Fibroblast of skin of back (primary cell): ENCODE data around the gene KIAA1328.
A peak's percentile ranks its signal among the peaks of the same experiment; 100 is the strongest.
"Not testable (repeated sequence)": the region's sequence is repeated elsewhere in the genome, so short reads cannot be mapped to it uniquely, and the experiment has no call there.

ENCODE experiments used
- DNase-seq: peaks from one replicate; pipeline ENCODE4 v3.0.0-alpha.2; 2013

The KIAA1328 gene

DNA sequence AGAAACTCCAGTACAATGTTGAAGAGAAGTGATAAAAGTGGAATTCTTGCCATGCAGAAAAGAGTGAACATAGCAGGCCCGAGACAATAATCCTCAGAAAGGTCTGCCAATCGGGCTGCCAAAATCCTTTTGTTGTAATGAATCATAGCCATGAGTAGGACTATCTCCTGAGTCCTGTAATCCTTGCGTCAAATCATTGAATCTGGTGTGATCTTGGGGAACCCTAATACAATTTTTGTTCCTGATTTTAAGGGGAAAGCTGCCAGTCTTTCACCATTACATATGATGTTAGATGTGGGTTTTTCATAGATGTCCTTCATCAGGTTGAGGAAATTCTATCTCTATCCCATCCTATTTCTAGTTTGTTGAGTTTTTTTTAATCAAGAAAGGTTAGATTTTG, 2.4 kb upstream of the KIAA1328 start:
- no peak for DNase-seq

DNA sequence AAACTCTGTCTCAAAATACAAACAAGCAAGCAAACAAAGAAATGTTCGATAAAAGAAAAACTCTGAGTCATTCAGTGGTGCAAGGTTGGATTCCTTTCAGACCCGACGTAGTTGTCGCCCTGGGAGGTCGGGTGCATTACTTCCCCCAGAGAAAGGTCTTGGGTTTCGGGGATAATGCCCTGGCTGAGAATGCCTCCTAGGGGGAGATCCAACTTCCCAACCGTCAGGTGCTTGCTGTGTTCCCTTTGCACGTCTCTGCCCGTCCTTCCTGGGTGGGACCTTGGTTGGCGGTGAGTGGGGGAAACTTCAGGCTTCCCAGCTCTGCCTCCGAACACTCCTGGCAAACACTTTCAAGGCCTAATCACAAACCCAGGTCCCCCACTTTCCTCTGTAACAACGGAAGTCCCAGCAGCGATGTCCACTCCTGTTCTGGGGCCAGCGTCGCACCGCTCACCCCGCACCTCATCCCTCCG, 734 bp upstream of the KIAA1328 start:
- DNase-seq = peak; percentile 67

DNA sequence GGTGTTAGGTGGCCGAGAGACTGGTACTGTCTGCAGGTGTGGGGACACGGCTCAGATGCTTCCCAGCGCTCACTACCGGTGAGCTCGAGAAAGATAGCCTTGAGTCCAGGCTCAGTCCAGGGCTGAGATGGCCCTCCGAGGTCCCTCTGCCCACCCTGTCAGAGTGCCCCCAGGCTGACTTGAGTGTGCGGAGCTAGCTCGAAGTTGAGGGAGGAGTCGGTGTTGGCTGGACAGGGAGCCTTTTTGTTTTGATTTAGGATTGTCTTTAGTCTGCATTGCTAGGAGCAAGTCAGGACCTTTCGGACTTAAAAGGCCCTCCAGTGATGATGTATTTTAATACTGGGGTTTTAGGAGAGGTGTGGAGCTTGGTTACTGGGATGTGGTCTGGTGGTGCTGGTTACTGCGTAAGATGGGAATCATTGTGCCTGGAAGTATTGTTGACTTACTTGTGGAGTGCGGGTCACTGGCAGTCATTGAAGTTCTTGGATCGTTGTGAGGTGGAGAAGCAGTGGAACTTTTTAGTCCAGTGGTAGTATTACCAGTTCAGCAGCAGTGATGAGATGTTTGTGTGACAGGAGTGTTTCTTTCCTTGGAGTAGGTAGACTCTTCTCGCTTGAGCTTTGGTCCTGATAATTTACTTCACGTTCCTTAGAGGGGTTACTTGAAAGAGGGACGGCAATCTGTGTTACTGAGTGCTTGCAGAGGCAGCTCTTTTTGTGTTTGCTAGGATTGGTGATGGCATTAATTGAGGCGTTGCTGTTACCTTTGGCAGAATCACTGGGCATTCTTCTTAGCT, 633 bp downstream of the KIAA1328 start:
- peak; percentile 32 for DNase-seq

DNA sequence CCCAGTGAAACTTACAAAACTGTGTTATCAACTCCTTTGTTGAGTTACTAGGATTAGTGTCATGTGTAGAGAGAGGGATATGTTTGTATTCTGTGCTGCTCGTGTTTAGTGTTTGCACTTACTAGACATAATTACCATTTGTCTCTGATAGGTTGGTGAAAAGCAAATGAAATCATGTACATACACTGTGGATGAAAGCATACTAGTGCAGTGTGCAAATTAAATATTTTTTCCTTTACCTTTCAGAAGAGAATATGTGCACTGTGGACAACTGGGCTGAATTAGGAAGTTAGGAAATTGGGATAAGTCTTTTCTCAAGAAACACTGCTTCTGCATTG, 1.2 kb downstream of the KIAA1328 start:
- no peak for DNase-seq

DNA sequence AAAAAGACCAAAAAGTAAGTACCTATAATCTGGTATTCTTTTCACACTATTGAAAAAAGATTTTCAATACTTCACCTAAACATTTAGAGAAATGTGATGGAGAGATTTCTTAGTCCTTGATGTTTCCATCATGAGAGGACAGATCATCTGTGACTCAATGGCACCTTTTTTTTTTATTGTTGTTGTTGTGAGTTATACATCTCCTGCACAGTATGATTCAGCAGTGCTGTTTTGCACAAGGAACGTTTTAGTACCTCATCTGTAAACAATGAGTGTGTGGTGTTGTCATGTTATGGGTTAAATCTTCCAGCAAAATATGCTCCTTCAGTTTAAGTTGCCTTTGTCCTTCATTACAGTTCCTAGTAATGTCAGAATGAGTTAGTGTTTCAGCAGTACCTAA, 2.2 kb downstream of the KIAA1328 start:
- peak; percentile 19 for DNase-seq

DNA sequence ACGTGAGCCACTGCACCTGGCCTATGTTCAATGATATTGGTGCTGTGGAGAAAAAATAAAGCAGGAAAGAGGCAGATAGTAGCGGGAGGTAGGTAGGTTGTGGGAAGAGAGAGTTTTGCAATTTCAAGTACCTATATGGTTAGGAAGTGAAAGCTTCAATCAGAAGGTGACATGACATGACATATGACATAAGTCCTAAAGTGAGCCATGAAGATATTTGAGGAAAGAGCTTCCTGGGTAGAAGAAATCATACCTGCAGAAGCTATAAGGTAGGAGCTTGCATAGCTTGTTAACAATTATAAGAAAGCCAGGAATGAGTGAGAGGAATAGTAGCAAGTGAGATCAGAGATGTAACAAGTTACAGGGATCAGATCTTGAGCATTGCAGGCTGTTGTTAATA, 4.2 kb downstream of the KIAA1328 start:
- DNase-seq = no peak

DNA sequence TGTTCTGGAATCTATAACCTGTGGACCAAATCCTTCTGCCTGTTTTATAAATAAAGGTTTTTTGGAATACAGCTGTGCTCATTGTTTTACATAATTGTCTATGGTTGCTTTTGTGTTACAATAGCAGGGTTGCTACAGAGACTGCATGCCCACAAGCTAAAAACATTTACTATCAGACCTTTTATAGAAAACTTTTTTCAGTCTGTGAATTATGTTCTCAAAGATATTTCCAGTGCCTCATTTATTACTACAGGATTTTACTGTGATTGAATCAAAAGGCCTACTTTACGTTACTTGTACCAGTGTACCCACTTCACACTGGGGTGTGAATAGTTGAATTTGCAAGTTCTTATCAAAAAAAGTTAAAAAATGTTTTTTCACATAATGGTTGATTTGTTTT, 7.0 kb downstream of the KIAA1328 start:
- DNase-seq = no peak

DNA sequence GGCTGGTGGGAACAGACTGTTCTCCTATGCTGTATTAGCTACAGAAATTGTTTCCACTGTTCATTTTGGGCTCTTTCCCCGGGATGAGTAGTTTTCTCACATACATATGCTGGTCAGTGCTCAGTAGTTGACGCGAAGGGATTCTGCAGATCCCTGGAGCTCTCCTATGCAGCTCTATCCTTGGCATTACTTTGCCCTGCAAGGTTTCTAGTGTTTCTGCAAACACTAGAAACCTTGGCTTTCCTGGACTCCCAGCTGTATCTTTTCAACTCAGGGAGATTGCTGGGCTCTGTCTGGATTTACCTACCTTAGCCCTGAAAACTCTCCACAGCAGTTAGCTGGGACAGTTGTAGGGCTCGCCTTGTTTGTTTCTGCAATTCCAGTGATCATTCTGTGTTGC, 10.9 kb downstream of the KIAA1328 start:
- DNase-seq = no peak

DNA sequence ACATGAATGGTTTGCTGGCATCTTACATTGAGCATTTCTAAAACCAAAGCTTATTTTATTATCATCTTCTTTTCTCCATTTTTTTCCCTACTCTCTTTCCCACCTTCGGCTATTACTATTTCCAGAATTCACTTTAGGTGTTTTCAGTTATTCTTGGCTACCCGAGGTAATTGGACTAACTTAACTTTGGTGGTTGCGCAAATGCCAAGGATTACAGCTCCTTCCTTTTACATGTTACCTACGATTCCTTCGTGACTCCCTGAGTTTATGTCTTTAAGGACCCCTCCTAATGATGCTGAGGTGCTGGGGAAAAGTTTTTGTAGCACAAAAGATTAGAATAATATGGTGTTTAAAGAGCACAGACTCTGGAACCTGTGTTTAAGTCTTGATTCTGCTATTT, 14.3 kb downstream of the KIAA1328 start:
- no peak for DNase-seq

DNA sequence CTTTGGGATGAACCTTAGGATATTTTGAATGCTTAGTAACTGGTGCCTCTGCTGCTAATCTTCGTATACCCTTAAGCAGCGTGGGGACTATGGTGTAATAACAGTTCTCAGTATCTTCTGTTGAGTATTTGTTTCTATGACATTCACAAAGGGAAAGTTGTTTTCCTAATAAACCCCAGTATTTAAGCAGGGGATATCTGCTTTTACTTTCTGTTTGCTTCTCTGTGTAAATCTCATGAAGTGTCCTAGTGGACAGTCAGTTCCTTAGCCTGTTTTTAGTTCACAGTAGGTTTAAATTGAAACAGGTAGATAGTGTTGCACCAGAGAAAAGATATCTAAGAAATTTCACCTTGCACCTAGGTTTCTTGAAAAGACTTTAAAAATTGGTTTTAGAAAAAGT, 14.9 kb downstream of the KIAA1328 start:
- DNase-seq = no peak

DNA sequence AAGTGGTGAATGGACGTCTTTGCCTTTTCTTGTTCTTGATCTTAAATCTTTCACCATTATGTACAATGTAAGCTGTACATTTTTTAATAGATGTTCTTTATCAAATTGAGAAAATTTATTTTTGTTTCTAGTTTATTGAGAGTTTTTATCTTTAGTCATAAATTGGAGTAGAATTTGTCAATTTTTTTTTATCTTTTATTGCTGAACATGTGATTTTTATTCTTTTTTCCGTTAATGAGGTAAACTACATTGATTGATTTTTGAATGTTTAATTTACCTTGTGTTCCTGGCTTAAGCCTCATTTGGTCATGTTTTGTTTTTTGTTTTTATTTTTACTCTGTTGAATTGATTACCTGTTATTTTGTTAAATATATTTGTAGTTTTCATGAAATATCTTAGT, 19.7 kb downstream of the KIAA1328 start:
- no peak for DNase-seq

DNA sequence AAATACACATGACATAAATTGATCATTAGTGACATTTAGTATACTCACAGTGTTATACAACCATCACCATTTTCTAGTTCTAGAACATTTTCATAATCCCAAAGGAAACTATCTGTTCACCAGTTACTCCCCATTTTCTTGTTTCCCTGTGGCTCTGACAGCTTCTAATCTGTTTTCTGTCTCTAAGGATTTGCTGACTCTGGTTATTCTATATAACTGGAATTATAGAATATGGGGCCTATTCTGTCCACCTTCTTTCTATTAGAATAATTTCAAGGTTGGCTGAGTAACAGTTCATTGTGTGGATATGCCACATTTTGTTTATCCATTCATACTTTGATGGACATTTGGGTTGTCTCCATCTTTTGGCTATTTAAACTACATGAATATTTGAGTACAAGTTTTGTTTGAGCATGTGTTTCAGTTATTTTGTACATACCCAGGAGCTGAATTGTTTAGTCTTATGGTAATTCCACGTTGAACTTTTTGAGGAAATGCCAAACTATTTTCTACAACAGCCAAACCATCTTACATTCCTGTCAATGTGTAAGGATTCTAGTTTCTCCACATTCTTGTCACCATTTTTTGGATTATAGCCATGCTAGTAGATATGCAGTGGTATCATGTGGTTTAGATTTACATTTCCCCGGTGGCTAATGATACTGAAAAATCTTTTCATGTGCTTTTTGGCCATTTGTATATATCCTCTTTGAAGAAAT, 20.5 kb downstream of the KIAA1328 start:
- peak; percentile 82 for DNase-seq

DNA sequence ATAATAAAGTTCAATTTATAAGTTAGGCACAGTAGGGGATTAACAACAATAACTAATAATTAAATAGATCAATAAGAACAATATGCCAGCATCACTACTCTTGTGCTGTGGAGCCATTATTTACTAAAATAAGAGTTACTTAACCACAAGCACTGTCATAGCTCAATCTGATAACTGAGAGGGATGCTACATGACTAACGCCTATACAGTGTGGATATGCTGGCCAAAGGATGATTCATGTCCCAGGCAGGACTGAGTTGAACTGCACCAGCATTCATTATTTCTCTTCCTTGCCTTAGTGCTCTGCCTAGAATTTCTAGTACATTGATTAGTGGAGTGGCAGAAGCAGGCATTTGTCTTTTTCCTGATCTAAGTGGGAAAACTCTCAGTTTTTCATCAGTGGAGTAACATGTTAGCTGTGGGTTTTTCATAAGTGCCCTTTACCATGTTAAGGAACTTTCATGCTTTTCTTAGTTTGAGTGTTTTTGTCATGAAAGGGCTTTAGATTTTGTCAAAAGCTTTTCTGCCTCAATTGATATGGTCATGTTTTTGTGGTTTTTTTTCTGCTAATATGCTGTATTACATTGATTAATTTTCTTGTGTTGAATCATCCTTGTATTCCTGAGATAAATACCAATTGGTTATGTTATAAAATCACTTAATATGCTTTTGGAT, 21.7 kb downstream of the KIAA1328 start:
- peak; percentile 94 for DNase-seq

DNA sequence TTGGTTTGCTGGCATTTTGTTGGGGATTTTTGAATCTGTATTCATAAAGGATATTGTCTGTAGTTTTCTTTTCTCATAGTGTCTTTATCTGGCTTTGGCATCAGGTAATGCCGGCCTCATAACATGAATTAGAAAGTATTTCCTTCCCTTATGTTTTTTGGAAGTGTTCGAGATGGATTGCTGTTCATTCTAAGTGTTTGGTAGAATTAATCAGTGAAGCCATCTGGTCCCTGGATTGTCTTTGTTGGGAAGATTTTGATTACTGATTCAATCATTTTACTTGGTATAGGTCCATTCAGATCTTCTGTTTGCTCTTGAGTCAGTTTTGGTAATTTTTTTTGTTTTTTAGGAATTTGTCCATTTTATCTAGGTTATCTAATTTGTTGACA, 22.3 kb downstream of the KIAA1328 start:
- no peak for DNase-seq

DNA sequence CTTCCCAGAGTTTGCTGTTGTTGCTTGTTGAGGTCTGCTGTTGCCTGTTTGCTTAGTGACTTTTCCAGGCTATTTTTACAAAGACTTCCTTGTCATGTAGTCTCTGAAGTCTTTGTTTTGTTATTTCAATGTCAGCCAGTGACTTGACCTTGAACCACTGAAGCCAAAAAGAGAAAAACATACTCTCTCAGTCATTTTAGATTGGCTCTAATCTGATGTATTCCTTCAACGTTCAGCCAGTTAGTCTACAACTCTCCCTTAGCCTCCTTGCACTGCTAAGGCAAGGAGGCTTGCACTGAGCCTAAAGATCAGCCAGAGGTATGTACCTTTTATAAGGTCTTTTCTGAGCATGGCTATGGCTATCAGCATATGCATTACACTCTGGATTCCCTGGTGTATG, 27.9 kb downstream of the KIAA1328 start:
- no peak for DNase-seq

DNA sequence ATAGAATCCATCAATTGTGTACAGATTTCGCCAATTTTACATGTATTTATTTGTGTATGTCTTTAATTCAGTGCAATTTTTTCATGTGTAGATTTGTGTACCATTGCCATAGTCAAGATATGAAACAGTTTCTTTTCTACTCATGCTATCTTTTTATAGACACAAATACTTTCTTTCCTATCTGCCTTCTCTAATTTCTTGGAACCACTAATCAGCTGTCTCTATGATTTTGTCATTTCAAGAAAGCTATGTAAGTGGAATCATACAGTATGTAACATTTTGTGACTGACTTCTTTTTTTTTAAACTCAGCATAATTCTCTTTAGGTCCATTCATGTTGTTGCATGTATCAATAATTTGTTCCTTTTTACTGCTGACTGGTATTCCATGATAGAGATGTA, 33.3 kb downstream of the KIAA1328 start:
- DNase-seq = no peak

DNA sequence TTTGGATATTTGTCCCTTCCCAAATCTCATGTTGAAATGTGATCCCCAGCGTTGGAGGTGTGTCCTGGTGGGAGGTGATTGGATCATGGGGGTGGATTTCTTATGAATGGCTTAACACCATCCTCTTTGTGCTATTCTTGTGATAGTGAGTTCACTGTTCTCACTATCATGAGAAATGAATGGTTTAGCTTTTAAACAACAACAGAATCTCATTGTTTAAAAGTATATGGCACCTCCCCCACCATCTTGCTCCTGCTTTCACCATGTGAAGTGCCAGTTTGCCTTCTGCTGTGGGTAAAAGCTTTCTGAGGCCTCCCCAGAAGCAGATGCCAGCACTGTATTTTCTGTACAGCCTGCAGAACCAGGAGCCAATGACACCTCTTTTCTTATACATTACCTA, 38.1 kb downstream of the KIAA1328 start:
- no peak for DNase-seq

DNA sequence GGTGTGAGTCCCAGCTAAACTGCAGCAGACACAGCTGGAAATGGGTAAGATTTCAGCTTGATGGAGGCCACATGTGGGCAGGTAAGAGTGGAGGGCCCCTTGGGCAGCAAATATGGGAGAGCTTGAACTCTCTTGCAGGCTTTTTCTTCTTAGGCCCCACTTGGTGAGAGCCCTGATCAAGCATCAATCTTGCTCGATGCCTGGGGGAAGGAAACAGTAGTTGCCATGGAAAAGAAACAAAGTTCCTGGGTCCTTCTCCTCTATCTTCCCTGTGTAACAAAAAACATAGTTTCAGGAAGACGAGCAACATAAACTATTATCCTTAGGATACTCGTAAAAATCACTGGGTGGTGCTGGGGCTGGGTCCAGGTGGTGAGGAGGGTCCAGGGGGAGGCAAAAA, 42.9 kb downstream of the KIAA1328 start:
- no peak for DNase-seq

DNA sequence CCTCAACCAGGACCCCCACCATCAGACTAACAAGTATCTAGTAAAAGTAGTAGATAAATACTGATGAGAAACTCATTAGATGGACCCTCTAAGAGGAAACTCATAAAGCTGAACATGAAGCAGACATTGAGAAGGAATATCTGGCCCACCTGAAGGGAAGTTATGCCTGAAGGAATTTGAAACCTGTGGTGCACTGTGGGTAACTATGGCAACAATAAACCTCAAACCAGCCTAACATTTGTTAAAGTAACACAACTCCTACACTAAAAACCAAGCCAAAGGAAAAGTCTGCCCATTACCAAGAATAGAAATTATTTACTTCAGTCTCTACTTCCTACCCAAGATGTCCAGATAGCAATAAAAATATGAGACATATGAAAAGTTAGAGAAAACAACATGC, 43.4 kb downstream of the KIAA1328 start:
- no peak for DNase-seq

DNA sequence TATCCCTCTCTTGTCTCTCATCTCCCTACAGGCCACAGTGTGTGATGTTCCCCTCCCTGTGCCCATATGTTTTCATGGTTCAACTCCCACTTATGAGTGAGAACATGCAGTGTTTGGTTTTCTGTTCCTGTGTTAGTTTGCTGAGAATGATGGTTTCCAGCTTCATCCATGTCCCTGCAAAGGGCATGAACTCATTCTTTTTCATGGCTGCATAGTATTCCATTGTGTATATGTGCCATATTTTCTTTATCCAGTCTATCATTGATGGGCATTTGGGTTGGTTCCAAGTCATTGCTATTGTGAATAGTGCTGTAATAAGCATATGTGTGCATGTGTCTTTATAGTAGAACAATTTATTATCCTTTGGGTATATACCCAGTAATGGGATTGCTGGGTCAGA, 44.9 kb downstream of the KIAA1328 start:
- not testable (repeated sequence) for DNase-seq

DNA sequence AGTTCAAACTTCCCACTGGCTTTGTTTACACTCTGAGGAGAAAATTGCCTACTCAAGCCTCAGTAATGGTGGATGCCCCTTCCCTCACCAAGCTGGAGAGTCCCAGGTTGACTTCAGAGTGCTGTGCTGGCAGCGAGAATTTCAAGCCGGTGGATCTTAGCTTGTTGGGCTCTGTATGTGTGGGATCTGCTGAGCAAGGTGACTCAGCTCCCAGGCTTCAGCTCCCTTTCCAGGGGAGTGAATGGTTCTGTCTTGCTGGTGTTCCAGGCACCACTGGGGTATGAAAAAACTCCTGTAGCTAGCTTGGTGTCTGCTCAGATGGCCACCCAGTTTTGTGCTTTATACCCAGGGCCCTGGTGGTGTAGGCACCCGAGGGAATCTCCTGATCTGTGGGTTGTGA, 50.9 kb downstream of the KIAA1328 start:
- not testable (repeated sequence) for DNase-seq

DNA sequence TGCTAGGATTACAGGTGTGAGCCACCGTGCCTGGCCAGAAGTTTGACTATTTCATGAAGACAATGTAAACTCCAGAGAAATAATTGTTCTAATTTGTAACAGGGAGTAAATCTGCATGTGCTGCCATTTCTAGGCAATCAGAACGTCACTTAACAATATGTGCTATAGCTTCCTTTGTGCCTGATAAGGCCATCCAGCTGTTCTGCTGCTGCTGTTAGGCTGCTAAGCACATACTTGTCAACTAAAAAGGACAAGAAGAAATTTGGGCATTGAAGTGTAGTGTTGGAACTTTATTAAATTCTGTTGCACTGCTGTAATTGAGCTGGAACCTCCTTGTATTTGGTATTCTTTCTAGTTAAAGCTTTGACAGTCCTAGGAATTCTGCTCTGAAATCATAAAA, 57.1 kb downstream of the KIAA1328 start:
- no peak for DNase-seq

DNA sequence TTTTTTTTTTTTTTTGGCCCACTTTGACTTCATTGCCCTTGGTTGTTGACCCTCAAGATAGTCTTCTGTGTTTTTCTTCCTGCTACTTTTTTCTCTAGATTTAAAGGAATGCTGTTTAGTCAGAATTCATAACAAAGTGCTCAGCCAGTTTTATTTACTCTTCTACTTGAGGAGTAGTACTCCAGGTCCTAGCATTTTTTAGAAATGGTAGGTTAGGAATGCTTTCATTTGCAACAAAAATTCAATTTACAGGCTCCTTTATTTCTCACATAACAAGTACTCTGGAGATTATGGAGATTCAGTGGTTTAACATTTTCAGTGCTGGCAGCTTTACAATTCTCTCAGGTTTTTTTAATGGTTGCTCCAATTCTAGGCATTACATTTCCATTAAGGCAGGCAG, 58.2 kb downstream of the KIAA1328 start:
- peak; percentile 27 for DNase-seq

DNA sequence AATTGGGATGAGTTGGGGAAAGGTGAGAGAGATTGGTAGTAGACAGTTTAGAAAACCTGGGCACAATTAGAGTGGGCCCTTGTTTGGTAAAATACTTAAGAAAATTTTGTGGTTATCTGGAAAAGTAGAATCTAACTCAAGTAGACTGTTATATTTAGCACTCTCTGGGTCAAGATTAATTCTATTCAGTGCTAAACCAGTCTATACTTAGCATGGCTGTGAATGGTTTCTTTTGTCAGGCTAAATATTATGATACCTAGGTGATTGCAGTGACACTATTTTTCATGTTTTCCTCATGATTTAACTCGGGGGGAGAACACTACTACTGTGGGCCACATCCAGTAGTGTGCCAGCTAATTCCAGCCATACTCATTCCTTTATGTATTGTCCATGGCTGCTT, 58.9 kb downstream of the KIAA1328 start:
- DNase-seq = peak; percentile 10
